HepG2 (cell line): ENCODE data around the gene SMARCD1. TPM values are rescaled to one million over a fixed set of nuclear protein-coding genes. Genes with fewer than 3 reads are reported as not detected.
A peak's percentile ranks its signal among the peaks of the same experiment; 100 is the strongest.

Source experiments
- HNF1B ChIP-seq: sonication (generic); formaldehyde crosslinking; IDR thresholded peaks from 2 replicates; pipeline ENCODE4 v1.5.1; 2020; ENCODE audit warnings: mild to moderate bottlenecking, moderate library complexity, missing genetic modification reagents
- KLF6 ChIP-seq: IDR thresholded peaks from 2 replicates; pipeline ENCODE4 v1.8.0; 2016; ENCODE audit warnings: missing biosample characterization, missing genetic modification reagents
- MXD3 ChIP-seq: IDR thresholded peaks from 2 replicates; pipeline ENCODE4 v1.6.1; 2016; ENCODE audit warnings: mild to moderate bottlenecking, missing biosample characterization, missing genetic modification reagents
- MYC ChIP-seq: sonication (generic); formaldehyde crosslinking; IDR thresholded peaks from 2 replicates; pipeline ENCODE4 v1.9.0; 2021; ENCODE audit warnings: missing genetic modification reagents, borderline replicate concordance
- NFKB2 ChIP-seq: sonication (generic); formaldehyde crosslinking; IDR thresholded peaks from 2 replicates; pipeline ENCODE4 v1.4.0; 2020; ENCODE audit warnings: missing genetic modification reagents, borderline replicate concordance
- PRDM10 ChIP-seq: sonication (generic); formaldehyde crosslinking; IDR thresholded peaks from 2 replicates; pipeline ENCODE4 v1.4.0; 2020; ENCODE audit warnings: low read depth, missing genetic modification reagents
- RFX1 ChIP-seq: fragments of 450-650 bp; IDR thresholded peaks from 2 replicates; pipeline ENCODE4 v1.6.1; 2017
- SRY ChIP-seq: sonication (generic); formaldehyde crosslinking; IDR thresholded peaks from 2 replicates; pipeline ENCODE4 v1.8.0; 2022; ENCODE audit warnings: mild to moderate bottlenecking, missing genetic modification reagents
- ZBTB7A ChIP-seq: sonication (generic); formaldehyde crosslinking; IDR thresholded peaks from 2 replicates; pipeline ENCODE4 v1.8.0; 2022; ENCODE audit warnings: mild to moderate bottlenecking, missing genetic modification reagents
- ZGPAT ChIP-seq: IDR thresholded peaks from 2 replicates; pipeline ENCODE4 v1.6.1; 2016; ENCODE audit warnings: mild to moderate bottlenecking
- ZNF879 ChIP-seq: sonication (generic); formaldehyde crosslinking; IDR thresholded peaks from 2 replicates; pipeline ENCODE4 v1.8.1; 2023; ENCODE audit warnings: missing genetic modification reagents
- polyA plus RNA-seq, 8 experiments: library from polyadenylated mRNA; depleted of rRNA in 3 of 8; stranded (reverse) in 7 of 8; unstranded in 1 of 8; fragments of >200 nt; fragmentation: Illumina TruSeq in 4 of 8; extraction: Trizol in 4 of 8; gene quantifications; 2 replicates each; pipeline versions ENCODE4 v1.2.1 to v1.2.3, GENCODE V29; 2011 to 2016; ENCODE audit warnings: low read depth in 4 of 8, missing spikeins in 1 of 8, mixed read lengths in 1 of 8; ENCODE audit not compliant: insufficient read depth in 1 of 8
- total RNA-seq, 5 experiments: library from RNA; depleted of rRNA; stranded (reverse); fragments of >200 nt; fragmentation: Illumina TruSeq; extraction: Trizol; gene quantifications; 2 replicates each; pipeline ENCODE4 v1.2.3, GENCODE V29; 2016; ENCODE audit warnings: low read depth in 1 of 5
- TF ChIP-seq, protein P1 (sequence below): IDR thresholded peaks from 2 replicates; pipeline ENCODE4 v1.4.0; 2020; ENCODE audit warnings: mild to moderate bottlenecking, missing genetic modification reagents
- TF ChIP-seq, protein P2 (sequence below): sonication (generic); formaldehyde crosslinking; IDR thresholded peaks from 2 replicates; pipeline ENCODE4 v1.4.0; 2020; ENCODE audit warnings: missing genetic modification reagents, borderline replicate concordance

The SMARCD1 gene
- total and polyA plus RNA-seq, 2 of the 13 experiments (the other 11 are each of a cell fraction or from before 2014, with no cell fraction given), result 51.7 to 54.6 TPM

DNA sequence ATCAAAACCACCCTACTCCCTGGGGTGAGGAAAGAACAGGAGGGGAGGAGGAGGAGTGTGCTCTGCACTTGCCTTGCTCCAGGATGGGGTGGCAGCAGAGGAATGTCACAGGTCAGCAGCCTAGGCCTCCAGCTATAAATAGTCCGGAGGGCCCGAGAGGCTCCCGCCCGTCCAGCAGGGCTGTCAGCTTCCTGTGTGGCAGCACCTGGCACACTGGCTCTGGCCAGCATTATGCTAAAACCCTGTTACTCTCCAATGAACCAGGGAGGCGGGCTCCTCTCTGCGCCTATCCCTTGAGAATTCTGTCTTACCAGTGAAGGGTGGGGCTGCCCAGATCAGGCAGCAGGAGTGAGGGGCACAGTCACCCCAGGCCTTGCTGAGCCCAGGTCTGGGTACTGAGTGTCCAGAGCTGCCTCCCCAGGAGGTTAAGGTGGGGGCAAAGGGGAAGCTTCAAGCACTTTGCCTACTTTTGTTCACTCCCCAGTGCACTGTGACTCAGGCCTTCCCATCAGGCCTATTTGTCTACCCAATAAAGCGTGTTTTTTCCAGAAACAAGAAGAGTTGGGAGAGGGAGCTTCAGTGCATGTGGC is 25.7 kb downstream of the SMARCD1 start (continued):
- TF ChIP-seq HNF1B (CRISPR knock-in tag) (0 out of 2 replicates have a peak, but pooled peaks have one; percentile 3), SRY (CRISPR knock-in tag) (peak; percentile 61; the same call in 1 of the 2 replicates), KLF6 (CRISPR knock-in tag) (no peak; the same call in 1 of the 2 replicates), RFX1 (no peak), ZGPAT (CRISPR knock-in tag) (0 out of 2 replicates have a peak, but pooled peaks have one; percentile 7), PRDM10 (CRISPR knock-in tag) (no peak), MXD3 (CRISPR knock-in tag) (peak; percentile 40; the same call in 1 of the 2 replicates), MYC (CRISPR knock-in tag) (no peak), NFKB2 (CRISPR knock-in tag) (0 out of 2 replicates have a peak, but pooled peaks have one; percentile 15), ZBTB7A (0 out of 2 replicates have a peak, but pooled peaks have one; percentile 42), ZNF879 (CRISPR knock-in tag) (0 out of 2 replicates have a peak, but pooled peaks have one; percentile 0)
- TF ChIP-seq, protein P1, sequence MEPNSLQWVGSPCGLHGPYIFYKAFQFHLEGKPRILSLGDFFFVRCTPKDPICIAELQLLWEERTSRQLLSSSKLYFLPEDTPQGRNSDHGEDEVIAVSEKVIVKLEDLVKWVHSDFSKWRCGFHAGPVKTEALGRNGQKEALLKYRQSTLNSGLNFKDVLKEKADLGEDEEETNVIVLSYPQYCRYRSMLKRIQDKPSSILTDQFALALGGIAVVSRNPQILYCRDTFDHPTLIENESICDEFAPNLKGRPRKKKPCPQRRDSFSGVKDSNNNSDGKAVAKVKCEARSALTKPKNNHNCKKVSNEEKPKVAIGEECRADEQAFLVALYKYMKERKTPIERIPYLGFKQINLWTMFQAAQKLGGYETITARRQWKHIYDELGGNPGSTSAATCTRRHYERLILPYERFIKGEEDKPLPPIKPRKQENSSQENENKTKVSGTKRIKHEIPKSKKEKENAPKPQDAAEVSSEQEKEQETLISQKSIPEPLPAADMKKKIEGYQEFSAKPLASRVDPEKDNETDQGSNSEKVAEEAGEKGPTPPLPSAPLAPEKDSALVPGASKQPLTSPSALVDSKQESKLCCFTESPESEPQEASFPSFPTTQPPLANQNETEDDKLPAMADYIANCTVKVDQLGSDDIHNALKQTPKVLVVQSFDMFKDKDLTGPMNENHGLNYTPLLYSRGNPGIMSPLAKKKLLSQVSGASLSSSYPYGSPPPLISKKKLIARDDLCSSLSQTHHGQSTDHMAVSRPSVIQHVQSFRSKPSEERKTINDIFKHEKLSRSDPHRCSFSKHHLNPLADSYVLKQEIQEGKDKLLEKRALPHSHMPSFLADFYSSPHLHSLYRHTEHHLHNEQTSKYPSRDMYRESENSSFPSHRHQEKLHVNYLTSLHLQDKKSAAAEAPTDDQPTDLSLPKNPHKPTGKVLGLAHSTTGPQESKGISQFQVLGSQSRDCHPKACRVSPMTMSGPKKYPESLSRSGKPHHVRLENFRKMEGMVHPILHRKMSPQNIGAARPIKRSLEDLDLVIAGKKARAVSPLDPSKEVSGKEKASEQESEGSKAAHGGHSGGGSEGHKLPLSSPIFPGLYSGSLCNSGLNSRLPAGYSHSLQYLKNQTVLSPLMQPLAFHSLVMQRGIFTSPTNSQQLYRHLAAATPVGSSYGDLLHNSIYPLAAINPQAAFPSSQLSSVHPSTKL, result 0 out of 2 replicates have a peak, but pooled peaks have one; percentile 2
- TF ChIP-seq, protein P2, sequence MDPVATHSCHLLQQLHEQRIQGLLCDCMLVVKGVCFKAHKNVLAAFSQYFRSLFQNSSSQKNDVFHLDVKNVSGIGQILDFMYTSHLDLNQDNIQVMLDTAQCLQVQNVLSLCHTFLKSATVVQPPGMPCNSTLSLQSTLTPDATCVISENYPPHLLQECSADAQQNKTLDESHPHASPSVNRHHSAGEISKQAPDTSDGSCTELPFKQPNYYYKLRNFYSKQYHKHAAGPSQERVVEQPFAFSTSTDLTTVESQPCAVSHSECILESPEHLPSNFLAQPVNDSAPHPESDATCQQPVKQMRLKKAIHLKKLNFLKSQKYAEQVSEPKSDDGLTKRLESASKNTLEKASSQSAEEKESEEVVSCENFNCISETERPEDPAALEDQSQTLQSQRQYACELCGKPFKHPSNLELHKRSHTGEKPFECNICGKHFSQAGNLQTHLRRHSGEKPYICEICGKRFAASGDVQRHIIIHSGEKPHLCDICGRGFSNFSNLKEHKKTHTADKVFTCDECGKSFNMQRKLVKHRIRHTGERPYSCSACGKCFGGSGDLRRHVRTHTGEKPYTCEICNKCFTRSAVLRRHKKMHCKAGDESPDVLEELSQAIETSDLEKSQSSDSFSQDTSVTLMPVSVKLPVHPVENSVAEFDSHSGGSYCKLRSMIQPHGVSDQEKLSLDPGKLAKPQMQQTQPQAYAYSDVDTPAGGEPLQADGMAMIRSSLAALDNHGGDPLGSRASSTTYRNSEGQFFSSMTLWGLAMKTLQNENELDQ (CRISPR knock-in tag), result 0 out of 2 replicates have a peak, but pooled peaks have one; percentile 22
